ENCODE measurements around the gene SMIM10. TPM values are rescaled to one million over a fixed set of nuclear protein-coding genes. Genes with fewer than 3 reads are reported as not detected.

The SMIM10 gene
- total RNA-seq, 1 donor from 2014 or later, result 5.5 TPM

- no peak for TF ChIP-seq CTCF (conservative IDR thresholded peaks at IDR 0.05; ENCODE audit: low read depth, low read length)
- no peak for DNase-seq (ENCODE audit: low read depth)
- H3K4me3 ChIP-seq (ENCODE audit: low read depth, low read length), result no peak overlapping the region
Measured at GRCh38 chrX:134998246-134998645, 7.5 kb downstream of the SMIM10 start.

- DNase-seq (ENCODE audit: low read depth), result no peak
- no peak overlapping the region for H3K4me3 ChIP-seq (ENCODE audit: low read depth, low read length)
- TF ChIP-seq CTCF (conservative IDR thresholded peaks at IDR 0.05; ENCODE audit: low read depth, low read length), result peak; percentile 45
Measured at GRCh38 chrX:134999469-134999868, 8.7 kb downstream of the SMIM10 start.

GRCh38 chrX:135000516-135000915 is 9.7 kb downstream of the SMIM10 start:
- H3K4me3 ChIP-seq (ENCODE audit: low read depth, low read length), result no peak overlapping the region
- no peak for TF ChIP-seq CTCF (conservative IDR thresholded peaks at IDR 0.05; ENCODE audit: low read depth, low read length)
- no peak for DNase-seq (ENCODE audit: low read depth)

- peak overlapping the region; percentile 65 for H3K4me3 ChIP-seq (ENCODE audit: low read depth, low read length)
- DNase-seq (ENCODE audit: low read depth), result no peak
- TF ChIP-seq CTCF (conservative IDR thresholded peaks at IDR 0.05; ENCODE audit: low read depth, low read length), result no peak
Measured at GRCh38 chrX:135003876-135004623, 13.3 kb downstream of the SMIM10 start.

- H3K4me3 ChIP-seq (ENCODE audit: low read depth, low read length), result no peak overlapping the region
- no peak for TF ChIP-seq CTCF (conservative IDR thresholded peaks at IDR 0.05; ENCODE audit: low read depth, low read length)
- DNase-seq (ENCODE audit: low read depth), result no peak
Measured at GRCh38 chrX:135006187-135006586, 15.4 kb downstream of the SMIM10 start.

- TF ChIP-seq CTCF (conservative IDR thresholded peaks at IDR 0.05; ENCODE audit: low read depth, low read length), result no peak
- H3K4me3 ChIP-seq (ENCODE audit: low read depth, low read length), result no peak overlapping the region
- no peak for DNase-seq (ENCODE audit: low read depth)
Measured at GRCh38 chrX:135009057-135009610, 18.3 kb downstream of the SMIM10 start.

GRCh38 chrX:135009838-135010237 is 19.0 kb downstream of the SMIM10 start:
- no peak for TF ChIP-seq CTCF (conservative IDR thresholded peaks at IDR 0.05; ENCODE audit: low read depth, low read length)
- H3K4me3 ChIP-seq (ENCODE audit: low read depth, low read length), result no peak overlapping the region
- DNase-seq (ENCODE audit: low read depth), result no peak

Measured in epithelial cell of proximal tubule (primary cell).